ENCODE measurements around the gene RMRP.

GRCh38 chr9:35697486-35697885 is 39.7 kb upstream of the RMRP start:
- TF ChIP-seq, protein P1, sequence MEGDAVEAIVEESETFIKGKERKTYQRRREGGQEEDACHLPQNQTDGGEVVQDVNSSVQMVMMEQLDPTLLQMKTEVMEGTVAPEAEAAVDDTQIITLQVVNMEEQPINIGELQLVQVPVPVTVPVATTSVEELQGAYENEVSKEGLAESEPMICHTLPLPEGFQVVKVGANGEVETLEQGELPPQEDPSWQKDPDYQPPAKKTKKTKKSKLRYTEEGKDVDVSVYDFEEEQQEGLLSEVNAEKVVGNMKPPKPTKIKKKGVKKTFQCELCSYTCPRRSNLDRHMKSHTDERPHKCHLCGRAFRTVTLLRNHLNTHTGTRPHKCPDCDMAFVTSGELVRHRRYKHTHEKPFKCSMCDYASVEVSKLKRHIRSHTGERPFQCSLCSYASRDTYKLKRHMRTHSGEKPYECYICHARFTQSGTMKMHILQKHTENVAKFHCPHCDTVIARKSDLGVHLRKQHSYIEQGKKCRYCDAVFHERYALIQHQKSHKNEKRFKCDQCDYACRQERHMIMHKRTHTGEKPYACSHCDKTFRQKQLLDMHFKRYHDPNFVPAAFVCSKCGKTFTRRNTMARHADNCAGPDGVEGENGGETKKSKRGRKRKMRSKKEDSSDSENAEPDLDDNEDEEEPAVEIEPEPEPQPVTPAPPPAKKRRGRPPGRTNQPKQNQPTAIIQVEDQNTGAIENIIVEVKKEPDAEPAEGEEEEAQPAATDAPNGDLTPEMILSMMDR (IDR thresholded peaks at IDR 0.05; ENCODE audit: low read length) = no peak
- TF ChIP-seq EZH2 (IDR thresholded peaks at IDR 0.05; ENCODE audit: borderline replicate concordance, low read length) = no peak

Measured in OCI-LY1 (cell line).